HG02840 (cell line): ENCODE measurements around the gene RDX.
"Not testable (repeated sequence)": the region's sequence is repeated elsewhere in the genome, so short reads cannot be mapped to it uniquely, and the experiment has no call there.

Experiments
- ATAC-seq: cut with Tn5 transposase; IDR thresholded peaks from one replicate; pipeline ENCODE4 v1.9.1; 2021; ENCODE audit warnings: mild to moderate bottlenecking, moderate library complexity, moderate number of reproducible peaks; ENCODE audit not compliant: unreplicated experiment, low FRiP score

The RDX gene

DNA sequence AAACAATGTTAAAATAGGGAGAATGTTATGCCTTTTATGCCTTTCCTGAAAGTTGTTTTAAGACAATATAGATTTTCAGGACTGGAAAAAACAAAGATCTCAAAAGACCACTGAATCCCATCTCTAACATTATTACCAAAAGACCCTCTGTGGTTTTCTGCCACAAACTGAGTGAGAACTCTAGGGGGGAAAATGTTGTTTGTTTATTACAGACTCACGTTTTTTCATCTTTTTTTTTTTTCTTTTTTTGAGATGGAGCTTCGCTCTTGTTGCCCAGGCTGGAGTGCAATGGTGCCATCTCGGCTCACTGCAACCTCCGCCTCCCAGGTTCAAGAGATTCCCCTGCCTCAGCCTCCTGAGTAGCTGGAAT, 9.6 kb upstream of the RDX start:
- not testable (repeated sequence) for ATAC-seq

GRCh38 chr11:110305169-110306018, 9.0 kb upstream of the RDX start:
- no peak for ATAC-seq

DNA sequence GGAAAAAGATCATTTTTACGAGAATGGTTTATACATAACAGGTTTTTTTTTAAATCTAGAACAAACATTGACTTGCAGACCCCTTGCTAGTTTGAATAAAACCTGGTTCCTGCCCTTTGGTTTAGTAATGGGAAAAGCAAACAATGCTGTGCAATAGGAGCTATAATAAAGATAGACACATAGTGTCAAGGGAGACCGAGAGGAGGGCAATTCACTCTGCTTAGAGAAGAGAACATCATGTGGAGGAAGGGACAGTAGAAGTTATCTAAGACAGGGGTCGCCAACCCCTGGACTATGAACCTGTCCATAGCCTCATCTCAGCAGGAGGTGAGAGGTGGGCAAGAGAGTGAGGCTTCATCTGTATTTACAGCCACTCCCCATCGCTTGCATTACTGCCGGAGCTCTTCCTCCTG, 7.0 kb upstream of the RDX start:
- ATAC-seq: no peak

DNA sequence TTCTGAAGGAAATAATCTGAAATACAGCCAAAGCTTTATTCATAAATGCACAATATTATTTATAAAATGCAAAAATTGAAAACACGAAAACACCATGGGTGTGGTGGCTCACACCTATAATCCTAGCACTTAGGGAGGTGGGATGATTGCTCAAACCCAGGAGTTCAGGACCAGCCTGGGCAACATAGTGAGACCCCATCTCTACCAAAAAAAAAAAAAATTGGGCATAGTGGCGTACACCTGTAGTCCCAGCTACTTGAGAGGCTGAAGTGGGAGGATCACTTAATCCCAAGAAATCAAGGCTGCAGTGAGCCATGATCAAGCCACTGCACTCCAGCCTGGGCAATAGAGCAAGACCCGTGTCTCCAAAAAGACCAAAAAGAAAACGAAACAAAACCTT, 5.2 kb upstream of the RDX start:
- ATAC-seq: no peak

DNA sequence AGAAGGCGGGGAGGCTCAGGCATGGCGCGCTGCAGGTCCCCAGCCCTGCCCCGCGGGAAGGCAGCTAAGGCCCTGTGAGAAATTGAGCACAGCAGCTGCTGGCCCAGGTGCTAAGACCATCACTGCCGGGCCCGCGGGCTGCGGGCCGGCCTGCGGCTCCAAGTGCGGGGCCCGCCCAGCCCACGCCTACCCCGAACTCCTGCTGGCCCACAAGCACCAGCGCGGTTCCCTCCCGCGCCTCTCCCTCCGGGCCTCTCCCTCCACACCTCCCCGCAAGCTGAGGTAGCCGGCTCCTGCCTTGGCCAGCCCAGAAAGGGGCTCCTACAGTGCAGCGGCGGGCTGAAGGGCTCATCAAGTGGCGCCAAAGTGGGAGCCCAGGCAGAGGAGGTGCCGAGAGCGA, 4.6 kb upstream of the RDX start:
- ATAC-seq: no peak

GRCh38 chr11:110299006-110299785, 2.8 kb upstream of the RDX start:
- ATAC-seq: no peak

- no peak for ATAC-seq
Observed at GRCh38 chr11:110298301-110298765, 1.9 kb upstream of the RDX start.

- no peak for ATAC-seq
Observed at GRCh38 chr11:110297726-110298300, 1.4 kb upstream of the RDX start.

DNA sequence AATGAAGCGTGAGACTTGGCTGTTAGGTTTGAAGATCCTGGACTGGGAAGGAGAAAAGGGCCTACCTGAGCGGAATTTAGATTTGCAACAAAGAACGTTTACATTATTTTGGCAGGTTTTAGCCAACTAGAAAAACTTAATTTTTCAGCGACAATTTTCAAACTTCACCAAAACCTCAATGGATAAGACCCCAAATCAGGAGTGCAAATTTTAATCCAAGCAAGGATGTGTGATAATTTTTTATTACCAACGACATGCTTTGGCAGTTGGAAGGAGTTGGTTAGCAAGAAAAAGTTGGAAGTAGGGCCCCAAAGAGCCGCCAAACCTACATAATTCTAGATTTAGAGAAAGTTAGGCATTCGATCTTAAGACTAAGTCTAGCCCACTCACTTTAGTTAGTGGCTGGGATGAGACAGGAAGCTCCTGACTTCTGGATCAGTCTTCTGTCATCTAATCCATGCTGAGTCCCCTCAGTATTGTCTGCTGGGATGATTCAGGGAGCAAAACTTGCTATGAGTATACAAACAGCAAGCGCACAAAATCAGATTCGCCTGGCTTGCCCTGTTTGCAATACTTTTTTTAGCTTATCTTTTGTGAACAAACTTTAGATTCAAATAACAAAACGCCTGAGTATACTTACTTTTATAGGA, 787 bp upstream of the RDX start:
- ATAC-seq: no peak

DNA sequence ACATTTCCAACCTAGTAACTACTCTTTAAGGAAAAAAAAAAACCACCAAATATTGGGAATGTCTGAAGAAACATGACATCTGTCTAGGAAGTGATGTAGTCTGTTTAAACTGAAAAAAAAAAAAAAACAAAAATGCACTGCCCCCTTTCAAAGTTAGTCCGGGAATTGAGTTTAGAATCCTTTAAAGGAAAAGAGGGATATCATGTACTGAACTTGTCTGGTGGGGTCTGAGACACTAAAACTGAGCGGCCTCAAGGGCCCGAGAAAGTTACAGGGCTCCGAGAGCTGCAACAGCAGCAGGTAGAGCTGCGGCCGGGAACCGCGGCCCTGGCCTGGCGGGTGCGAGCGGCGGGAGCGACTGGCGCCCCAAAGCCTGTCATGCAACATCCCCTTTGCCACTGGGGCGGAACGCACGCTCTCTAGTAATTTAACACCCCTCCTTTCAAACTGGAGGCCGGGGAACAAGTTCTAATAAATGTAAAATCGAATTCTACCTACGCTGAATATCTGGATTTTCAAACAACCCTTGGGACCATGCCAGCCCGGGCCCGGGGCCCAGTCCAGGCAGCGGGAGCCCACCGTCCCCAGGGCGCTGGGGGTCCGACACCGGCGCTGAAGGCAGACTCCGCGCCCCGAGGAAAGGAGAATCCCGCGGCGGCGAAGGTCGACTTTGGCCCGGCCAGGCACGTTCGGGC, 736 bp downstream of the RDX start:
- peak; percentile 49 for ATAC-seq

GRCh38 chr11:110295086-110295485, 1.3 kb downstream of the RDX start:
- ATAC-seq: no peak

DNA sequence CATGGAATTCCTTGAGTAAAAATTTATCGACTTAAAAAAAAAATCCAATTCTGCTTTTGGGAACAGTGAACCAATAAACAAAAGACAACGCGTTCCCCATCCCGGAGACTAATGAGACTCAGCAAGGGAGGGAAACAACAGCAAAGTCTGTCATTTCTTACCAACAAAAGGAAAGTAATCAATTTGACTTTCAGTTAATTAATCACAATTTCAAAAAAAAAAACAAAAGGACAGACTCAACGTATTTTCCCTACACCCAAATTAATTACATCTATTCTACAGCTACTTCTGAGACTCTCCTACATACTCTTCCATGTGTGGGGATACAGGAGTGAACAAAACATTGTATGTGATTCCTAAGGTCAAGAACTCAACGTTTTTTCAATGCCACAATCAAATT, 1.9 kb downstream of the RDX start:
- ATAC-seq: no peak

DNA sequence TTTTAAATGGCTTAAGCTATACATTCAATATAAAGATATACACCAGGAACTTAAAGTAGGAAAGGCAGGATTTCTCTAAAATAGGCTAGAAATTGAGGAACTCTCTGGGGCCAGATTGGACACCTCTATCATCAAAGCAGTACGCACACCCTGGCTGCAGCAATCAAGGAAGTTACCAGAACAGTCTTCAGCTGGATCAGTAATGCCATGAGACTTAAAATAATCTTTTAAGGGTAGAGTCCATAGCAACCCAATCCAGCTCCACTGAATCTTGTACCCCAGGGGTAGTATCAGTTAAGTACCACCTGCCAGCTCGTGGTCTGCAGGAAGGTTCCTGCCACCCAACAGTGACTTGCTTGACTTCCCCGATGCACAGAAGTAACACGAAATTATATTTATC, 3.0 kb downstream of the RDX start:
- ATAC-seq: no peak

GRCh38 chr11:110292146-110292545, 4.3 kb downstream of the RDX start:
- ATAC-seq: not testable (repeated sequence)

GRCh38 chr11:110290591-110291334, 5.7 kb downstream of the RDX start:
- ATAC-seq: no peak

GRCh38 chr11:110289472-110289871, 6.9 kb downstream of the RDX start:
- ATAC-seq: no peak

DNA sequence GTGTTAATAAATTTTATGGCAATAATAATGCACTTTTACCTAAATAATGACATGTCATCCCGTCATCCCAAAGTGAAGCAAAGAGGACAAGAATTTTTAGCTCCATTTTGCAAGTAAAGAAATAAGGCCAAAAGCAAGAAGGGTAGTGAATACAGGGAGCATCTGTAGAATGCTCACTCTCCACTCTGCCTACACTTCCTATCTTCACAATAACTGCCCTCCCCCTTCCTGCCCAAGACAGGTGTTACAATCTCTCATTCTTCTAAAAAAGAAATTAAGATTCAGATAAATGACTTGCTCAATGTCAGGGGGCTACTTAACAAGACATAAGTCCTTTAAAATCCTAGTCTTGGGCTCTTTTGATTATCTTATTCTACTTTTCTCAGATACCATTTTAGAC, 8.9 kb downstream of the RDX start:
- no peak for ATAC-seq

GRCh38 chr11:110286298-110287040, 9.9 kb downstream of the RDX start:
- no peak for ATAC-seq

- no peak for ATAC-seq
Observed at GRCh38 chr11:110283862-110284261, 12.6 kb downstream of the RDX start.
